ENCODE data around the gene TAC4. TPM values are rescaled to one million over a fixed set of nuclear protein-coding genes. Genes with fewer than 3 reads are reported as not detected.

Gene TAC4
- total and polyA plus RNA-seq, 2 experiments from 2014 or later: not detected

DNA sequence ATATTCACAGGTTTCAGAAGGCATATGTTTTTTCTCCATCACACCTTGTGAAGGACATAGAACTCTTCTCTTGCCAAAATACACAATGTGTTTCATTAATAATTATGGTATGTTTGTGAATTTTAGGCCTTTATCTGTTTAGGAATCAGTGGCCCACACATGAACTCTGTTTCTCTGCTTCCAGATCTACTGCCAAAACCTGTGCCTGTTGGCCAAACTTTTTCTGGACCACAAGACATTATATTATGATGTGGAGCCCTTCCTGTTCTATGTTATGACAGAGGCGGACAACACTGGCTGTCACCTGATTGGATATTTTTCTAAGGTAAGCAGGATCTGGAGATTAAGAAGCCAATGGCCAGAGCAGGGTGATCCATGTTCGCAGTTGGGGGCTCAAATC lies 26.4 kb downstream of the TAC4 start (continued):
- no peak for TF ChIP-seq JUNB (IDR thresholded peaks at IDR 0.05; ENCODE audit: unreplicated experiment)
- TF ChIP-seq NANOG (IDR thresholded peaks at IDR 0.05; ENCODE audit: borderline replicate concordance): no peak
- TF ChIP-seq CREB1 (CRISPR knock-in tag; IDR thresholded peaks at IDR 0.05; ENCODE audit: low read depth): no peak
- no peak for TF ChIP-seq STAT1 (IDR thresholded peaks at IDR 0.05; ENCODE audit: unreplicated experiment)
- no peak for TF ChIP-seq ZNF114 (CRISPR knock-in tag; IDR thresholded peaks at IDR 0.05)
- TF ChIP-seq, protein P1, sequence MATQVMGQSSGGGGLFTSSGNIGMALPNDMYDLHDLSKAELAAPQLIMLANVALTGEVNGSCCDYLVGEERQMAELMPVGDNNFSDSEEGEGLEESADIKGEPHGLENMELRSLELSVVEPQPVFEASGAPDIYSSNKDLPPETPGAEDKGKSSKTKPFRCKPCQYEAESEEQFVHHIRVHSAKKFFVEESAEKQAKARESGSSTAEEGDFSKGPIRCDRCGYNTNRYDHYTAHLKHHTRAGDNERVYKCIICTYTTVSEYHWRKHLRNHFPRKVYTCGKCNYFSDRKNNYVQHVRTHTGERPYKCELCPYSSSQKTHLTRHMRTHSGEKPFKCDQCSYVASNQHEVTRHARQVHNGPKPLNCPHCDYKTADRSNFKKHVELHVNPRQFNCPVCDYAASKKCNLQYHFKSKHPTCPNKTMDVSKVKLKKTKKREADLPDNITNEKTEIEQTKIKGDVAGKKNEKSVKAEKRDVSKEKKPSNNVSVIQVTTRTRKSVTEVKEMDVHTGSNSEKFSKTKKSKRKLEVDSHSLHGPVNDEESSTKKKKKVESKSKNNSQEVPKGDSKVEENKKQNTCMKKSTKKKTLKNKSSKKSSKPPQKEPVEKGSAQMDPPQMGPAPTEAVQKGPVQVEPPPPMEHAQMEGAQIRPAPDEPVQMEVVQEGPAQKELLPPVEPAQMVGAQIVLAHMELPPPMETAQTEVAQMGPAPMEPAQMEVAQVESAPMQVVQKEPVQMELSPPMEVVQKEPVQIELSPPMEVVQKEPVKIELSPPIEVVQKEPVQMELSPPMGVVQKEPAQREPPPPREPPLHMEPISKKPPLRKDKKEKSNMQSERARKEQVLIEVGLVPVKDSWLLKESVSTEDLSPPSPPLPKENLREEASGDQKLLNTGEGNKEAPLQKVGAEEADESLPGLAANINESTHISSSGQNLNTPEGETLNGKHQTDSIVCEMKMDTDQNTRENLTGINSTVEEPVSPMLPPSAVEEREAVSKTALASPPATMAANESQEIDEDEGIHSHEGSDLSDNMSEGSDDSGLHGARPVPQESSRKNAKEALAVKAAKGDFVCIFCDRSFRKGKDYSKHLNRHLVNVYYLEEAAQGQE (IDR thresholded peaks at IDR 0.05; ENCODE audit: unreplicated experiment): no peak
- no peak for TF ChIP-seq EZH2phosphoT487 (IDR thresholded peaks at IDR 0.05; ENCODE audit: unreplicated experiment)

DNA sequence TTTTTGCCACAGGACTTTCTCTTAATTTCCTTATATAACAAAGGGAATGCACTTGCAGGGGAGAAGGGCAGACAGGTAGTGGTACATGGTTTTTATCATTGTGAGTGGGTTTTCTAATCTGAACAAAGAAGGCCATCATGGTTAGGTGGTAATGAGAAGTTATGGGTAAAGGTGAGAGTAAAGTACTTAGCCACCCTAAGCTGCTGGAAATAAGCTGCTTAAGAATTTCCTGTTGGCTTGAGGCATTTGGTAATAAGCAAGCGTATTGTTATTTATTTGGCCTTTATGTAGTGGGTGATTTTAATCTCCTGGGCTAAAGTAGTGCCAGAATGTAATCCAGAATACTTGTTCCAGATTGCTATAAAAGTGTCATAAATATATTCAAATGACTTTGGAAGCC lies 27.1 kb downstream of the TAC4 start:
- Mint-ChIP-seq H3K27ac (peak overlapping the region; percentile 74), H3K4me3 (no peak overlapping the region; the same call in 2 of the 3 replicates), H3K36me3 (ENCODE audit: low read depth) (peaks cover 94% of the 10 kb centered on the region), H3K27me3 (ENCODE audit: insufficient read depth, low read depth, poor library complexity) (peaks cover 6% of the 10 kb centered on the region), H3K4me1 (peaks cover 70% of the 10 kb centered on the region), H3K9me3 (no peaks in the 10 kb centered on the region)
- H3K9me2 ChIP-seq (ENCODE audit: insufficient read depth): no peaks in the 10 kb centered on the region
- H3K4me2 ChIP-seq: peak overlapping the region; percentile 3; the same call in 1 of the 2 replicates
- DNase-seq (ENCODE audit: low spot score) (no peak), ATAC-seq (no peak)
- peaks cover 5% of the 10 kb centered on the region for H4K20me1 ChIP-seq (replicated peaks; ENCODE audit: insufficient read depth)
- H3F3A ChIP-seq (replicated peaks; ENCODE audit: low read depth): peaks cover 5% of the 10 kb centered on the region; the same call in 1 of the 2 replicates
- H3K27me3 ChIP-seq (ENCODE audit: insufficient read depth): no peaks in the 10 kb centered on the region
- peak overlapping the region; percentile 34; the same call in 1 of the 2 replicates for H3K27ac ChIP-seq (ENCODE audit: low read depth)
- H2AFZ ChIP-seq: no peak overlapping the region
- no peak overlapping the region for H3K4me3 ChIP-seq
- H3K79me2 ChIP-seq (replicated peaks; ENCODE audit: insufficient read depth): peaks cover 55% of the 10 kb centered on the region
- H3K36me3 ChIP-seq (ENCODE audit: insufficient read depth): peaks cover 58% of the 10 kb centered on the region
- peaks cover 49% of the 10 kb centered on the region for H3K4me1 ChIP-seq (ENCODE audit: insufficient read depth)
- TF ChIP-seq STAT1 (IDR thresholded peaks at IDR 0.05; ENCODE audit: unreplicated experiment) (no peak), ZNF331 (CRISPR knock-in tag; IDR thresholded peaks at IDR 0.05; ENCODE audit: low read depth) (no peak), EZH2phosphoT487 (IDR thresholded peaks at IDR 0.05; ENCODE audit: unreplicated experiment) (no peak), EZH2 (IDR thresholded peaks at IDR 0.05; ENCODE audit: low read depth, unreplicated experiment) (no peak), CREB1 (CRISPR knock-in tag; IDR thresholded peaks at IDR 0.05; ENCODE audit: low read depth) (no peak)
- TF ChIP-seq, protein P1 (IDR thresholded peaks at IDR 0.05; ENCODE audit: unreplicated experiment): no peak
- TF ChIP-seq, protein P2, sequence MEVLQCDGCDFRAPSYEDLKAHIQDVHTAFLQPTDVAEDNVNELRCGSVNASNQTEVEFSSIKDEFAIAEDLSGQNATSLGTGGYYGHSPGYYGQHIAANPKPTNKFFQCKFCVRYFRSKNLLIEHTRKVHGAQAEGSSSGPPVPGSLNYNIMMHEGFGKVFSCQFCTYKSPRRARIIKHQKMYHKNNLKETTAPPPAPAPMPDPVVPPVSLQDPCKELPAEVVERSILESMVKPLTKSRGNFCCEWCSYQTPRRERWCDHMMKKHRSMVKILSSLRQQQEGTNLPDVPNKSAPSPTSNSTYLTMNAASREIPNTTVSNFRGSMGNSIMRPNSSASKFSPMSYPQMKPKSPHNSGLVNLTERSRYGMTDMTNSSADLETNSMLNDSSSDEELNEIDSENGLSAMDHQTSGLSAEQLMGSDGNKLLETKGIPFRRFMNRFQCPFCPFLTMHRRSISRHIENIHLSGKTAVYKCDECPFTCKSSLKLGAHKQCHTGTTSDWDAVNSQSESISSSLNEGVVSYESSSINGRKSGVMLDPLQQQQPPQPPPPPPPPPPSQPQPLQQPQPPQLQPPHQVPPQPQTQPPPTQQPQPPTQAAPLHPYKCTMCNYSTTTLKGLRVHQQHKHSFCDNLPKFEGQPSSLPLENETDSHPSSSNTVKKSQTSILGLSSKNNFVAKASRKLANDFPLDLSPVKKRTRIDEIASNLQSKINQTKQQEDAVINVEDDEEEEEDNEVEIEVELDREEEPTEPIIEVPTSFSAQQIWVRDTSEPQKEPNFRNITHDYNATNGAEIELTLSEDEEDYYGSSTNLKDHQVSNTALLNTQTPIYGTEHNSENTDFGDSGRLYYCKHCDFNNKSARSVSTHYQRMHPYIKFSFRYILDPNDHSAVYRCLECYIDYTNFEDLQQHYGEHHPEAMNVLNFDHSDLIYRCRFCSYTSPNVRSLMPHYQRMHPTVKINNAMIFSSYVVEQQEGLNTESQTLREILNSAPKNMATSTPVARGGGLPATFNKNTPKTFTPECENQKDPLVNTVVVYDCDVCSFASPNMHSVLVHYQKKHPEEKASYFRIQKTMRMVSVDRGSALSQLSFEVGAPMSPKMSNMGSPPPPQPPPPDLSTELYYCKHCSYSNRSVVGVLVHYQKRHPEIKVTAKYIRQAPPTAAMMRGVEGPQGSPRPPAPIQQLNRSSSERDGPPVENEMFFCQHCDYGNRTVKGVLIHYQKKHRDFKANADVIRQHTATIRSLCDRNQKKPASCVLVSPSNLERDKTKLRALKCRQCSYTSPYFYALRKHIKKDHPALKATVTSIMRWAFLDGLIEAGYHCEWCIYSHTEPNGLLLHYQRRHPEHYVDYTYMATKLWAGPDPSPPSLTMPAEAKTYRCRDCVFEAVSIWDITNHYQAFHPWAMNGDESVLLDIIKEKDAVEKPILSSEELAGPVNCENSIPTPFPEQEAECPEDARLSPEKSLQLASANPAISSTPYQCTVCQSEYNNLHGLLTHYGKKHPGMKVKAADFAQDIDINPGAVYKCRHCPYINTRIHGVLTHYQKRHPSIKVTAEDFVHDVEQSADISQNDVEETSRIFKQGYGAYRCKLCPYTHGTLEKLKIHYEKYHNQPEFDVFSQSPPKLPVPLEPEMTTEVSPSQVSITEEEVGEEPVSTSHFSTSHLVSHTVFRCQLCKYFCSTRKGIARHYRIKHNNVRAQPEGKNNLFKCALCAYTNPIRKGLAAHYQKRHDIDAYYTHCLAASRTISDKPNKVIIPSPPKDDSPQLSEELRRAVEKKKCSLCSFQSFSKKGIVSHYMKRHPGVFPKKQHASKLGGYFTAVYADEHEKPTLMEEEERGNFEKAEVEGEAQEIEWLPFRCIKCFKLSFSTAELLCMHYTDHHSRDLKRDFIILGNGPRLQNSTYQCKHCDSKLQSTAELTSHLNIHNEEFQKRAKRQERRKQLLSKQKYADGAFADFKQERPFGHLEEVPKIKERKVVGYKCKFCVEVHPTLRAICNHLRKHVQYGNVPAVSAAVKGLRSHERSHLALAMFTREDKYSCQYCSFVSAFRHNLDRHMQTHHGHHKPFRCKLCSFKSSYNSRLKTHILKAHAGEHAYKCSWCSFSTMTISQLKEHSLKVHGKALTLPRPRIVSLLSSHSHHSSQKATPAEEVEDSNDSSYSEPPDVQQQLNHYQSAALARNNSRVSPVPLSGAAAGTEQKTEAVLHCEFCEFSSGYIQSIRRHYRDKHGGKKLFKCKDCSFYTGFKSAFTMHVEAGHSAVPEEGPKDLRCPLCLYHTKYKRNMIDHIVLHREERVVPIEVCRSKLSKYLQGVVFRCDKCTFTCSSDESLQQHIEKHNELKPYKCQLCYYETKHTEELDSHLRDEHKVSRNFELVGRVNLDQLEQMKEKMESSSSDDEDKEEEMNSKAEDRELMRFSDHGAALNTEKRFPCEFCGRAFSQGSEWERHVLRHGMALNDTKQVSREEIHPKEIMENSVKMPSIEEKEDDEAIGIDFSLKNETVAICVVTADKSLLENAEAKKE (CRISPR knock-in tag; IDR thresholded peaks at IDR 0.05): no peak
